Measurements from ENCODE around the gene RPUSD3.

The RPUSD3 gene

GRCh38 chr3:9828801-9829755, 14.7 kb downstream of the RPUSD3 start:
- no peak for DNase-seq

- DNase-seq = peak in 1 of 2 experiments; percentile 48
These were observed 16.8 kb downstream of the RPUSD3 start for GRCh38 chr3:9826815-9827573.

GRCh38 chr3:9825451-9826040, 18.3 kb downstream of the RPUSD3 start:
- no peak for DNase-seq

- DNase-seq = peak in 1 of 2 experiments; percentile 28
These were observed 22.9 kb downstream of the RPUSD3 start for GRCh38 chr3:9820946-9821345.

- DNase-seq = no peak
These were observed 23.3 kb downstream of the RPUSD3 start for GRCh38 chr3:9820543-9820942.

- no peak for DNase-seq
These were observed 25.0 kb downstream of the RPUSD3 start for GRCh38 chr3:9818666-9819335.

GRCh38 chr3:9817436-9817835, 26.4 kb downstream of the RPUSD3 start:
- DNase-seq = no peak

GRCh38 chr3:9815986-9816385, 27.8 kb downstream of the RPUSD3 start:
- DNase-seq = no peak

GRCh38 chr3:9812870-9813483, 30.8 kb downstream of the RPUSD3 start:
- no peak for DNase-seq

GRCh38 chr3:9810846-9811245, 33.0 kb downstream of the RPUSD3 start:
- DNase-seq = no peak

- peak in 1 of 2 experiments; percentile 18 for DNase-seq
These were observed 33.4 kb downstream of the RPUSD3 start for GRCh38 chr3:9810433-9810770.

GRCh38 chr3:9809615-9810432, 34.0 kb downstream of the RPUSD3 start, which contains the start of gene TTLL3:
TTLL3 (plus strand) TSS chr3:9810262; CDS start chr3:9810662, 400 bp downstream.
- DNase-seq = peak; percentile 29 to 73

GRCh38 chr3:9809239-9809614, 34.6 kb downstream of the RPUSD3 start:
- no peak for DNase-seq

GRCh38 chr3:9808345-9809037, 35.3 kb downstream of the RPUSD3 start:
- DNase-seq = peak in 1 of 2 experiments; percentile 64

- DNase-seq = no peak
These were observed 35.8 kb downstream of the RPUSD3 start for GRCh38 chr3:9807981-9808344.

GRCh38 chr3:9806688-9807589, 36.9 kb downstream of the RPUSD3 start:
- DNase-seq = no peak

GRCh38 chr3:9806137-9806536, 37.7 kb downstream of the RPUSD3 start:
- no peak for DNase-seq

GRCh38 chr3:9804996-9805395, 38.8 kb downstream of the RPUSD3 start:
- DNase-seq = no peak

GRCh38 chr3:9803494-9803893, 40.3 kb downstream of the RPUSD3 start:
- DNase-seq = no peak

GRCh38 chr3:9800529-9800928, 43.3 kb downstream of the RPUSD3 start:
- no peak for DNase-seq
